Parathyroid adenoma (tissue), 2 donors: ENCODE data around the gene ST6GALNAC5.

ENCODE experiments used
- H2AFZ ChIP-seq: fragments of 300-600 bp; sonication (generic); one replicate; pipeline ENCODE4 v1.7.0; 2017; ENCODE audit warnings: antibody characterized with exemption, mild to moderate bottlenecking
- H3K27ac ChIP-seq: fragments of 300-600 bp; sonication (generic); one replicate; pipeline ENCODE4 v1.7.0; 2017
- H3K27me3 ChIP-seq: fragments of 300-600 bp; sonication (generic); one replicate; pipeline ENCODE4 v1.7.0; 2017; ENCODE audit warnings: low read length; ENCODE audit not compliant: control insufficient read depth, insufficient read depth
- H3K36me3 ChIP-seq: fragments of 300-600 bp; sonication (generic); one replicate; pipeline ENCODE4 v1.7.0; 2017; ENCODE audit warnings: low read length; ENCODE audit not compliant: control insufficient read depth, insufficient read depth
- H3K4me1 ChIP-seq: fragments of 300-600 bp; sonication (generic); one replicate; pipeline ENCODE4 v1.7.0; 2017; ENCODE audit warnings: control low read depth
- H3K4me2 ChIP-seq: fragments of 300-600 bp; sonication (generic); one replicate; pipeline ENCODE4 v1.7.0; 2017; ENCODE audit warnings: low read length
- H3K4me3 ChIP-seq: fragments of 300-600 bp; sonication (generic); one replicate; pipeline ENCODE4 v1.7.0; 2017; ENCODE audit warnings: low read depth, low read length
- H3K79me2 ChIP-seq: fragments of 300-600 bp; sonication (generic); one replicate; pipeline ENCODE4 v1.7.0; 2017; ENCODE audit warnings: control low read depth
- H3K9ac ChIP-seq: fragments of 300-600 bp; sonication (generic); one replicate; pipeline ENCODE4 v1.7.0; 2017; ENCODE audit warnings: mild to moderate bottlenecking
- H3K9me3 ChIP-seq: fragments of 300-600 bp; sonication (generic); one replicate; pipeline ENCODE4 v1.7.0; 2017; ENCODE audit warnings: low read length; ENCODE audit not compliant: control insufficient read depth
- TF ChIP-seq, protein P1 (sequence below): fragments of 300-600 bp; sonication (generic); IDR thresholded peaks from one replicate; pipeline ENCODE4 v1.7.0; 2017; ENCODE audit warnings: antibody characterized with exemption, mild to moderate bottlenecking
- donor health status: primary hyperparathyroidism.

The ST6GALNAC5 gene

GRCh38 chr1:77104672-77105071, 237.4 kb downstream of the ST6GALNAC5 start:
- Histone ChIP-seq H3K27ac (no peak overlapping the region), H3K9ac (no peak overlapping the region), H2AFZ (no peak overlapping the region), H3K4me1 (no peaks in the 10 kb centered on the region), H3K79me2 (no peaks in the 10 kb centered on the region), H3K4me3 (no peak overlapping the region), H3K27me3 (no peaks in the 10 kb centered on the region), H3K36me3 (no peaks in the 10 kb centered on the region), H3K9me3 (no peaks in the 10 kb centered on the region), H3K4me2 (no peak overlapping the region)
- TF ChIP-seq, protein P1, sequence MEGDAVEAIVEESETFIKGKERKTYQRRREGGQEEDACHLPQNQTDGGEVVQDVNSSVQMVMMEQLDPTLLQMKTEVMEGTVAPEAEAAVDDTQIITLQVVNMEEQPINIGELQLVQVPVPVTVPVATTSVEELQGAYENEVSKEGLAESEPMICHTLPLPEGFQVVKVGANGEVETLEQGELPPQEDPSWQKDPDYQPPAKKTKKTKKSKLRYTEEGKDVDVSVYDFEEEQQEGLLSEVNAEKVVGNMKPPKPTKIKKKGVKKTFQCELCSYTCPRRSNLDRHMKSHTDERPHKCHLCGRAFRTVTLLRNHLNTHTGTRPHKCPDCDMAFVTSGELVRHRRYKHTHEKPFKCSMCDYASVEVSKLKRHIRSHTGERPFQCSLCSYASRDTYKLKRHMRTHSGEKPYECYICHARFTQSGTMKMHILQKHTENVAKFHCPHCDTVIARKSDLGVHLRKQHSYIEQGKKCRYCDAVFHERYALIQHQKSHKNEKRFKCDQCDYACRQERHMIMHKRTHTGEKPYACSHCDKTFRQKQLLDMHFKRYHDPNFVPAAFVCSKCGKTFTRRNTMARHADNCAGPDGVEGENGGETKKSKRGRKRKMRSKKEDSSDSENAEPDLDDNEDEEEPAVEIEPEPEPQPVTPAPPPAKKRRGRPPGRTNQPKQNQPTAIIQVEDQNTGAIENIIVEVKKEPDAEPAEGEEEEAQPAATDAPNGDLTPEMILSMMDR = no peak
